ENCODE measurements around the gene LIPC. TPM values are rescaled to one million over a fixed set of nuclear protein-coding genes. Genes with fewer than 3 reads are reported as not detected.

Gene LIPC
- polyA plus RNA-seq, 3 donors = 0.37 TPM; not detected in 2

DNA sequence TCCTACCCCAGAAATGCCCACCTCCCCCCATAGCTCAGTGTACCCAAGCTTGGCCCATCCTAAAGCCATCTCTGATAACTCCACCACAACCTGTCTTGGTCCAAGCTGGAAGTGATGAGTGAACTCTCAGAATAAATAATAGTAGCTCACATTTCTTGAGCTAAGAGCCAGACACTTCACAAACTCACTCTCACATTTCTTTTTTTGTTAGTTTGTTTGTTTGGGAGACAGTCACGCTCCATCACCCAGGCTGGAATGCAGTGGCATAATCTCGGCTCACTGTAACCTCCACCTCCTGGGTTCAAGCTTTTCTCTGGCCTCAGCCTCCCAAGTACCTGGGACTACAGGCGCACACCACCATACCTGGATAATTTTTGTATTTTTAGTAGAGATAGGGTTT lies 46.2 kb downstream of the LIPC start:
- no peak overlapping the region for H3K27ac ChIP-seq (ENCODE audit: low read depth in 1 of 2, low read length in 2 of 2)
- TF ChIP-seq, protein P1, sequence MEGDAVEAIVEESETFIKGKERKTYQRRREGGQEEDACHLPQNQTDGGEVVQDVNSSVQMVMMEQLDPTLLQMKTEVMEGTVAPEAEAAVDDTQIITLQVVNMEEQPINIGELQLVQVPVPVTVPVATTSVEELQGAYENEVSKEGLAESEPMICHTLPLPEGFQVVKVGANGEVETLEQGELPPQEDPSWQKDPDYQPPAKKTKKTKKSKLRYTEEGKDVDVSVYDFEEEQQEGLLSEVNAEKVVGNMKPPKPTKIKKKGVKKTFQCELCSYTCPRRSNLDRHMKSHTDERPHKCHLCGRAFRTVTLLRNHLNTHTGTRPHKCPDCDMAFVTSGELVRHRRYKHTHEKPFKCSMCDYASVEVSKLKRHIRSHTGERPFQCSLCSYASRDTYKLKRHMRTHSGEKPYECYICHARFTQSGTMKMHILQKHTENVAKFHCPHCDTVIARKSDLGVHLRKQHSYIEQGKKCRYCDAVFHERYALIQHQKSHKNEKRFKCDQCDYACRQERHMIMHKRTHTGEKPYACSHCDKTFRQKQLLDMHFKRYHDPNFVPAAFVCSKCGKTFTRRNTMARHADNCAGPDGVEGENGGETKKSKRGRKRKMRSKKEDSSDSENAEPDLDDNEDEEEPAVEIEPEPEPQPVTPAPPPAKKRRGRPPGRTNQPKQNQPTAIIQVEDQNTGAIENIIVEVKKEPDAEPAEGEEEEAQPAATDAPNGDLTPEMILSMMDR (IDR thresholded peaks at IDR 0.05) = no peak
- no peaks in the 10 kb centered on the region for H3K9me3 ChIP-seq (replicated peaks in 1 of 2; ENCODE audit: control insufficient read depth in 1 of 2, insufficient read depth in 1 of 2, low read length in 2 of 2)
- intact Hi-C loops (cut with micrococcal nuclease) = no loop called here
- H3K79me2 ChIP-seq (ENCODE audit: insufficient read depth, low read length) = no peaks in the 10 kb centered on the region
- 100% methylated on average over 1 of the region's 3 CpGs for WGBS (ENCODE audit: insufficient coverage)
- no peak overlapping the region for H2AFZ ChIP-seq (ENCODE audit: insufficient read depth, low read depth, low read length, poor library complexity, severe bottlenecking)
- H3K4me3 ChIP-seq (replicated peaks in 1 of 3; ENCODE audit: low read depth in 2 of 3, low read length in 3 of 3) = no peak overlapping the region
- H3K9ac ChIP-seq (ENCODE audit: insufficient read depth, low read length, poor library complexity, severe bottlenecking) = no peak overlapping the region
- no peaks in the 10 kb centered on the region for H4K20me1 ChIP-seq (ENCODE audit: insufficient read depth, low read length)
- H3K36me3 ChIP-seq (replicated peaks in 1 of 2; ENCODE audit: control insufficient read depth in 1 of 2, insufficient read depth in 2 of 2, low read length in 2 of 2) = no peaks in the 10 kb centered on the region
- no peak overlapping the region for H3K4me2 ChIP-seq (replicated peaks; ENCODE audit: extremely low read depth, low read length, poor library complexity, severe bottlenecking)
- peaks cover 32 to 38% of the 10 kb centered on the region in 2 donors for H3K4me1 ChIP-seq (ENCODE audit: control insufficient read depth in 1 of 2, insufficient read depth in 2 of 2, low read length in 2 of 2)
- Mint-ChIP-seq H3K27me3 (ENCODE audit: low read depth in 3 of 3) (peaks cover 0 to 2% (median 0%) of the 10 kb centered on the region in 3 donors), H3K4me3 (no peak overlapping the region), H3K27ac (peak overlapping the region in 1 of 7 donors; percentile 44), H3K9me3 (peaks cover 0 to 3% (median 0%) of the 10 kb centered on the region in 7 donors), H3K4me1 (peaks cover 43% of the 10 kb centered on the region), H3K36me3 (peaks cover 0 to 2% of the 10 kb centered on the region in 2 donors)
- no peak for DNase-seq
- H3K27me3 ChIP-seq (ENCODE audit: control insufficient read depth in 2 of 2, insufficient read depth in 2 of 2, low read length in 2 of 2) = no peaks in the 10 kb centered on the region

DNA sequence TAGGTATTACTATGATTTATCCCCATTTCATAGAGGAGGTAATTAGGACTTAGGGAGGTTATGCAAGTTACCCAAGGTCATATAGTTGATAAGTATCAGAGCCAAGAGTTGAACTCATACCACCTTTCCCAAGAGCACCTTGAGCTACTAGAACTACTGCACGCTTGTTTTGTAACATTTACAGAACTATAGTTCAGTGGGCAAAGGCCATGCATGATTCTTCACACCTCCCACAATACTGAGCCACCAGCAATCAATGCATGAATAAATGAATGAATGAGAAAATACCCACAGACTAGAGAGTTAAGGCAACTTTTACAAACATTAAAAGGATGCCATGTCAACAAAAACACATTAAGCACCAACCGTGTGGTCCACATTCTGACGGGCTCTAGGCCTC lies 46.8 kb downstream of the LIPC start:
- Histone ChIP-seq H4K20me1 (ENCODE audit: insufficient read depth, low read length) (no peaks in the 10 kb centered on the region), H3K9me3 (replicated peaks in 1 of 2; ENCODE audit: control insufficient read depth in 1 of 2, insufficient read depth in 1 of 2, low read length in 2 of 2) (no peaks in the 10 kb centered on the region), H3K4me1 (ENCODE audit: control insufficient read depth in 1 of 2, insufficient read depth in 2 of 2, low read length in 2 of 2) (peaks cover 28 to 33% of the 10 kb centered on the region in 2 donors), H3K79me2 (ENCODE audit: insufficient read depth, low read length) (no peaks in the 10 kb centered on the region), H2AFZ (ENCODE audit: insufficient read depth, low read depth, low read length, poor library complexity, severe bottlenecking) (no peak overlapping the region), H3K4me2 (replicated peaks; ENCODE audit: extremely low read depth, low read length, poor library complexity, severe bottlenecking) (no peak overlapping the region), H3K4me3 (replicated peaks in 1 of 3; ENCODE audit: low read depth in 2 of 3, low read length in 3 of 3) (no peak overlapping the region), H3K36me3 (replicated peaks in 1 of 2; ENCODE audit: control insufficient read depth in 1 of 2, insufficient read depth in 2 of 2, low read length in 2 of 2) (no peaks in the 10 kb centered on the region), H3K27me3 (ENCODE audit: control insufficient read depth in 2 of 2, insufficient read depth in 2 of 2, low read length in 2 of 2) (no peaks in the 10 kb centered on the region), H3K9ac (ENCODE audit: insufficient read depth, low read length, poor library complexity, severe bottlenecking) (no peak overlapping the region), H3K27ac (ENCODE audit: low read depth in 1 of 2, low read length in 2 of 2) (no peak overlapping the region)
- peaks cover 0 to 3% (median 0%) of the 10 kb centered on the region in 7 donors for H3K9me3 Mint-ChIP-seq
- peaks cover 0 to 2% (median 0%) of the 10 kb centered on the region in 3 donors for H3K27me3 Mint-ChIP-seq (ENCODE audit: low read depth in 3 of 3)
- peaks cover 41% of the 10 kb centered on the region for H3K4me1 Mint-ChIP-seq
- no peak overlapping the region for H3K27ac Mint-ChIP-seq
- H3K4me3 Mint-ChIP-seq = no peak overlapping the region
- intact Hi-C loops (cut with micrococcal nuclease) = no loop called here
- TF ChIP-seq, protein P1 (IDR thresholded peaks at IDR 0.05) = no peak
- 100% methylated on average over 2 of the region's 3 CpGs for WGBS (ENCODE audit: insufficient coverage)
- peaks cover 0 to 2% of the 10 kb centered on the region in 2 donors for H3K36me3 Mint-ChIP-seq
- no peak for DNase-seq

All from CD14-positive monocyte (primary cell).